Measurements from ENCODE around the gene CPED1.

DNA sequence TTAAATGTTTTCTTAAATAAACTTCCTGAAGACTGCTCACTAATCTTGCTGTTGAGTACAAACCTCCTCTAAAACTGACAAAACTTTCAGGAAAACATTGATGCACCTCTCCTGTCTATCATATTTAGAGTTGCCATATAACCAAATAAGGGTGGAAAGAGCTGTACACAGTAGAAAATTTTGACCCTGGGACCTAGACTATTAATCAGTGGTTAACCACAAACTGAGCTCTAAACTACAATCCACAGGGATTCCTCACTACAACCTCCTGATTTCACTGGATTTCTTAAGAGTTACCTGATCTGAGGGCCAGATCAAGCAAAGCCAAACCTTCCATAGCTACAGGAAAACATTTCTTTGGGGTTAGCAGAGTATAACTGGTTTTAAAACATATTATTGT, 300.4 kb downstream of the CPED1 start:
- TF ChIP-seq, protein P1, sequence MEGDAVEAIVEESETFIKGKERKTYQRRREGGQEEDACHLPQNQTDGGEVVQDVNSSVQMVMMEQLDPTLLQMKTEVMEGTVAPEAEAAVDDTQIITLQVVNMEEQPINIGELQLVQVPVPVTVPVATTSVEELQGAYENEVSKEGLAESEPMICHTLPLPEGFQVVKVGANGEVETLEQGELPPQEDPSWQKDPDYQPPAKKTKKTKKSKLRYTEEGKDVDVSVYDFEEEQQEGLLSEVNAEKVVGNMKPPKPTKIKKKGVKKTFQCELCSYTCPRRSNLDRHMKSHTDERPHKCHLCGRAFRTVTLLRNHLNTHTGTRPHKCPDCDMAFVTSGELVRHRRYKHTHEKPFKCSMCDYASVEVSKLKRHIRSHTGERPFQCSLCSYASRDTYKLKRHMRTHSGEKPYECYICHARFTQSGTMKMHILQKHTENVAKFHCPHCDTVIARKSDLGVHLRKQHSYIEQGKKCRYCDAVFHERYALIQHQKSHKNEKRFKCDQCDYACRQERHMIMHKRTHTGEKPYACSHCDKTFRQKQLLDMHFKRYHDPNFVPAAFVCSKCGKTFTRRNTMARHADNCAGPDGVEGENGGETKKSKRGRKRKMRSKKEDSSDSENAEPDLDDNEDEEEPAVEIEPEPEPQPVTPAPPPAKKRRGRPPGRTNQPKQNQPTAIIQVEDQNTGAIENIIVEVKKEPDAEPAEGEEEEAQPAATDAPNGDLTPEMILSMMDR (IDR thresholded peaks at IDR 0.05; ENCODE audit: poor library complexity, severe bottlenecking), result no peak
- TF ChIP-seq, protein P2, sequence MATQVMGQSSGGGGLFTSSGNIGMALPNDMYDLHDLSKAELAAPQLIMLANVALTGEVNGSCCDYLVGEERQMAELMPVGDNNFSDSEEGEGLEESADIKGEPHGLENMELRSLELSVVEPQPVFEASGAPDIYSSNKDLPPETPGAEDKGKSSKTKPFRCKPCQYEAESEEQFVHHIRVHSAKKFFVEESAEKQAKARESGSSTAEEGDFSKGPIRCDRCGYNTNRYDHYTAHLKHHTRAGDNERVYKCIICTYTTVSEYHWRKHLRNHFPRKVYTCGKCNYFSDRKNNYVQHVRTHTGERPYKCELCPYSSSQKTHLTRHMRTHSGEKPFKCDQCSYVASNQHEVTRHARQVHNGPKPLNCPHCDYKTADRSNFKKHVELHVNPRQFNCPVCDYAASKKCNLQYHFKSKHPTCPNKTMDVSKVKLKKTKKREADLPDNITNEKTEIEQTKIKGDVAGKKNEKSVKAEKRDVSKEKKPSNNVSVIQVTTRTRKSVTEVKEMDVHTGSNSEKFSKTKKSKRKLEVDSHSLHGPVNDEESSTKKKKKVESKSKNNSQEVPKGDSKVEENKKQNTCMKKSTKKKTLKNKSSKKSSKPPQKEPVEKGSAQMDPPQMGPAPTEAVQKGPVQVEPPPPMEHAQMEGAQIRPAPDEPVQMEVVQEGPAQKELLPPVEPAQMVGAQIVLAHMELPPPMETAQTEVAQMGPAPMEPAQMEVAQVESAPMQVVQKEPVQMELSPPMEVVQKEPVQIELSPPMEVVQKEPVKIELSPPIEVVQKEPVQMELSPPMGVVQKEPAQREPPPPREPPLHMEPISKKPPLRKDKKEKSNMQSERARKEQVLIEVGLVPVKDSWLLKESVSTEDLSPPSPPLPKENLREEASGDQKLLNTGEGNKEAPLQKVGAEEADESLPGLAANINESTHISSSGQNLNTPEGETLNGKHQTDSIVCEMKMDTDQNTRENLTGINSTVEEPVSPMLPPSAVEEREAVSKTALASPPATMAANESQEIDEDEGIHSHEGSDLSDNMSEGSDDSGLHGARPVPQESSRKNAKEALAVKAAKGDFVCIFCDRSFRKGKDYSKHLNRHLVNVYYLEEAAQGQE (IDR thresholded peaks at IDR 0.05; ENCODE audit: borderline replicate concordance), result no peak
